ENCODE data around the gene TMEM135.
"Not testable (repeated sequence)": the region's sequence is repeated elsewhere in the genome, so short reads cannot be mapped to it uniquely, and the experiment has no call there.

The TMEM135 gene

DNA sequence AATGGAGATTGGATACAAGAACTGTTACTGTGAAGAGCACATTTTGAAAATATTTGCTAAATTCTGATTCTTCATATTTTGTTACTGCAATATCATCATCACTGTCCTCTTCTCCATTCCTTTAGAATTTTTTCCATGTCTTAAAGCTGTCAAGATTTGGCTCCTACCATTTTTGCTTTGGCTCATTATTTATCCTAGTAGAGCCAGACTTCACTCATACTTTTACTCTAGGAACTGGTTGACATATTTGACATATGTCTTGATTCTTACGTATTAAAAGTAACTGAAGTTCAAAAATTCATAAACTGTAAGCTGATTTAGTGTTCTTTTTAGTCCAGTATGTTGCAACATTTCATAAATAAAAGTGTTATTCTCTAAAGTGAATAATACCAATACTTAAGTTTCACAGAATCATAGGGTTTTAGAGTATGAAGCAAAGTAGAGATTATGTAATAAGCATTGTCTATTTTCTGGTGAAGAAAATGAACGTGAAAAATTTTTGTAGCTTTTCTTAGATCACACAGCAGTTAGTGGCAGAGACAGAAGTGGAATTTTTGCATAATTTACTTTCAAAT, 225.6 kb downstream of the TMEM135 start:
- no peak for DNase-seq

DNA sequence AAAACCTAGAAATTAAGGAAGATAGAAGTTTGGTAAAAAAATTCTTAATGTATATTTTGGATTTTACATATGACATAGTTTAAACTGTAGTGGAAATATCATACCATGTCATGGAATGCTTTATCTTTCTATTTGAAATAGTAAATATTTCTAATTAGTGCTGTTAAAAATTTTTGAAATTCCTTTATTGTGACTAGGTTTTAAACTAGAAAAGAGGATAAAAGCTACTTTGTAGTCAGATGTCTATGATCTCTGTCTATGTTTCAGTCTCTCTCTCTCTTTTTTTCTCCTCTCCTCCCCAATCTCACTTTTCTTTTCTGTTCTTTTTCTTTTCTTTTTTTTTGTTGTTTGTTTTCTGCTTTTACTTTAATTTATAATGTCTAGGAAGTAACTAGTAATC, 226.2 kb downstream of the TMEM135 start:
- DNase-seq, result peak; percentile 42

DNA sequence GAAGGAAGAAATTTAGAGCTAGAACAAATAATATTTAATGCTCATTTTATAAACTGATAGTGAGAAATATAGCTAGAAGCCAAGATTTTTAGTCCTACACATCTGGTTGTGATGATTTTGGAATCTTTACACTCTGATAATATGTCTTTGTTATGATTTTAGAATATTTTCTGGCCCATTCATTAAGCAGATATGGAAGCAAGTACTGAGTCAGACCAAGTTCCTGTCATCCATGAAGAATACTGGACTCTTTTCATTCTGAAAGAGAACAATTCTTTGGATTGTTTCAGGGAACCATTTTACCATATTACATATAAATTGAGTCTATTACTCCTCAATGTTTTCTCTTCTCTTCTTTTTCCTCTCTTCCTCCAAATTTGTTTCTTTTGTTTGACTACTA, 227.4 kb downstream of the TMEM135 start:
- DNase-seq, result peak; percentile 77

DNA sequence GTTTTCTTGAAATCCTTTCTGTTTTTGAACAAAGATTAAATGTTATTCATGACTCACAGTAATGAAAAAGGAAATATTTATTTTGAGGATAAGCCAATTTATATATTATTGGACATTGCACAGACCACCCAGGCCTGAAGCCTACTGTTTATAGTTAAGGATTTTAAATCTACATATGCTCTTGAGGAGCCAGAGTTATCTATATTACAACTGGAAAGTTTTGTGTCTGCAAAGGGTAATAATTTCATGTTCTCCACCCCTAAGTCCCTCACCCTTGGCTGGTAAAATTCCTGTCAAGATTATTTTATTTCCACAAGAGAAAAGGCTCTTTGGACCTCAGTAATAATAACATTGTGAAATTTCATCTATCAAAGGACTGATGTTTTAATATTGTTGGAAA, 228.2 kb downstream of the TMEM135 start:
- peak; percentile 50 for DNase-seq

DNA sequence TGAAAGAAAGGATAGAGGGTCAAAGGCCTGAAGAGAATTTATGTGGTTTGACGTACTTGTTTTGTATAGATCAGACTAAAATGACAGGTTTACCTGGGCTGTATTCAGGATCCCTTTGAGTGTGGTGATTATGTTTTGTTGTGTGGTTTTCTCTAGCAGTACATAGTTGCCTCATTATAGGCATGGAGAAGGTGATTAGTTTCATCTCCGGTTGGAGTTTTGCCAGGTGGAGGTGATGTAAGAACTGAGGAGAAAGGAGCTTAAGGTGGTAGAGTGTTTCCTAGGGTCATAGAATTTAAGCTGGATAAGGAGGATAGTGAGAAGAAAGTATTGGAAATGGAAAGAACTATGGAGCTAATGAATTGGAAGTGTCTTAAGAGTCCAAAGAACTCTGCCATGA, 229.0 kb downstream of the TMEM135 start:
- no peak for DNase-seq

DNA sequence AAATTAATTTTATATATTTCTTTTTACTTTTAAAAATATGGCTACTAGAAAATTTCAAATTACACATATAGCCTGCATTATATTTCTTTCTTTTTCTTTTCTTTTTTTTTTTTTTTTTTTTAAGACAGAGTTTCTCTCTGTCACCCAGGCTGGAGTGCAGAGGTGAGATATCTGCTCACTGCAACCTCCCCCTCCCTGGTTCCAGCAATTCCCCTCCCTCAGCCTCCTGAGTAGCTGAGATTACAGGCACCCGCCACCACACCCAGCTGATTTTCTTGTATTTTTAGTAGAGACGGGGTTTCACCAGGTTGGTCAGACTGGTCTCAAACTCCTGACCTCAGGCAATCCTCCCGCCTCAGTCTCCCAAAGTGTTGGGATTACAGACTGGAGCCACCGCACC, 234.2 kb downstream of the TMEM135 start:
- not testable (repeated sequence) for DNase-seq

DNA sequence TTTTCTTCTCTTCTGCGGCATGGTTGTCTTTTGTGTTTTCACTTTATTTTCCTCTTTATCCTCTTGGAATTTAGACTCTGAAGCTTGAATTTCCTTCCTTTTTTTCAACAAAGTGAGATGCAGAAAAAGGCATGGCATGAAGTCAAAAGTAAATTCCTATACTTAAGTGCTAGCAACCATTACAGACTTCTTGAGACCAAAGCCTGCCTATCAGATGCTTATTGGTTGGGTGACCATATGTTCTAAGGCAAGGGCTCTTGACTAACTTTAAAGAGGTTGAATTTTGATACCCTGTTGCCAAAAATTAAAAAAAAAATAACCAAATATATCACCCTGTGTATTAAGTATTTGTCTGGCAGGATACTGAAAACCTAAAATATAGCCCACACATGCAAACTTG, 237.4 kb downstream of the TMEM135 start:
- DNase-seq, result no peak

DNA sequence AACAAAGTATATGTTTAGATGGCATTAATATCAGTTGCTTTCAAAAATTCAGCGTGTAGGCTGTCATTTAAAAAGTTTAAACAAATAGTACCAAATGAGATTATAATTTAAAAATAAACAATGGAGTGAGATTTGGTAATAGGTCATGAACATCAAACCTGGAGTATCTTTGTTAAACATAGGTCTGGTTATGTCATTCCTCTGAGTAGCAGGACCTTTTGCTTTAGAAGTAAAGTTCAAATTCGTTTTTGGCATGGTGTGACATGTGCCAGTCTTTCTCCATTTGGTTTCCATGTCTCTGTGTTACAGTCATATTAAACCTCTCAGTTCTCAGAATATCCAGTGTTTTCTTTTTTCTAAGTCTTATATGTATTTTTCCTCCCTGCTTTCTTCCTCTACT, 242.4 kb downstream of the TMEM135 start:
- no peak for DNase-seq

DNA sequence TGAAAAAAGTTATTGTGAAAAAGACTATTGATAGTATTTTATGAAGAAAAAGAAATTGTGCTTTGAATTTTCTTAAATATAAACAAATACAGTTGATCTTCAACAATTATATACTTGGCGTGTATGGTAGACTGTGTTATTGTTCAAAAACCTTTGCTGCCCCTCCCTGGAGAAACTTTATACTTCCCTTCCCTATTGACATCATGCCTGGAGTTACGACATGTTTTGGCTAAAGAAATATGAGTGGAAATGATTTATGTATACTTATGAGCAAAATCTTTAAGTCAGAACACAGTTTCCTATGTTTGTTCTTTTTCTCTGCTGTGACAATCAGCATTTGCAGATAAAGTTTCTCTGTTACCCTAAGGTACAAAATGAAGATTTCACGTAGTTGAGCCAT, 243.8 kb downstream of the TMEM135 start:
- DNase-seq, result peak; percentile 65

DNA sequence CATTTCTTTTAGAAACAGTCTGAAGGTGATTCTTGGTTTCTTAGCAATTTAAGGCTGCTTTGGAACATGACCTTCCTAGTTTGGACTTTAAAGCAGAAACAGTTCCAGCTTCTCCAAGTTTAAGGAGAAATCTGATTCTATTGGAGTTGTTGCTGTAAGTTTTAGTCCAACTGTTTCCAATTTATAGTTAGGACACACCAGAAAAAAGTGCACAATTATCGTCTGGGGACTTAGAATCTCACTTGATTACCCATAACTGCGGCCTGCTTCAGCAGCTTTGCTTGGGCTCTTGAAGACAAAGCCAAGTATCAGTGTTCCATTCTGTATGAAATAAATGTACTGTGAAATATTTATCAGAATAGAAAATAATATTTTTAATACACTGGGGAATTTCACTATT, 246.6 kb downstream of the TMEM135 start:
- no peak for DNase-seq

DNA sequence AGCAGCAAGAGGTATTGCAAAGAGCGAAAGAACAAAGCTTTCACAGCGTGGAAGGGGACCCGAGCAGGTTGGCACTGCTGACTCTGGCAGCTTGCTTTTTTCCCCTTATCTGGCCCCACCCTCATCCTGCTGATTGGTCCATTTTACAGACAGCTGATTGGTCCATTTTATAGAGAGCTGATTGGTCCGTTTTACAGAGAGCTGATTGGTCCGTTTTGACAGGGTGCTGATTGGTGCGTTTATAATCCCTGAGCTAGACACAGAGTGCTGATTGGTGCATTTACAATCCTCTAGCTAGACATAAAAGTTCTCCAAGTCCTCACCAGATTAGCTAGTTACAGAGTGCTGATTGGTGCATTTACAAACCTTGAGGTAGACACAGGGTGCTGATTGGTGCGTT, 247.9 kb downstream of the TMEM135 start:
- DNase-seq, result not testable (repeated sequence)

DNA sequence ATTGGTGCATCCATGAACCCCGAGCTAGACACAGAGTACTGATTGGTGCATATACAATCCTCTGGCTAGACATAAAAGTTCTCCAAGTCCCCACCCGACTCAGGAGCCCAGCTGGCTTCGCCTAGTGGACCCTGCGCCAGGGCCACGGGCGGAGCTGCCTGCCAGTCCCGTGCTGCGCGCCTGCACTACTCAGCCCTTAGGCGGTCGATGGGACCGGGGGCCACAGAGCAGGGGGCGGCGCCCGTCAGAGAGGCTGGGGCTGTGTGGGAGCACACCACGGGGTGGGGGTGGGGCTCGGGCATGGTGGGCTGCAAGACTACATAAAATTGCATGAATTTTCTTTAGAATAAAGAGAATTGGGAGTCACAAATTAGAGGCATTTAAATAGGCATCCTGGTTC, 248.6 kb downstream of the TMEM135 start:
- no peak for DNase-seq

DNA sequence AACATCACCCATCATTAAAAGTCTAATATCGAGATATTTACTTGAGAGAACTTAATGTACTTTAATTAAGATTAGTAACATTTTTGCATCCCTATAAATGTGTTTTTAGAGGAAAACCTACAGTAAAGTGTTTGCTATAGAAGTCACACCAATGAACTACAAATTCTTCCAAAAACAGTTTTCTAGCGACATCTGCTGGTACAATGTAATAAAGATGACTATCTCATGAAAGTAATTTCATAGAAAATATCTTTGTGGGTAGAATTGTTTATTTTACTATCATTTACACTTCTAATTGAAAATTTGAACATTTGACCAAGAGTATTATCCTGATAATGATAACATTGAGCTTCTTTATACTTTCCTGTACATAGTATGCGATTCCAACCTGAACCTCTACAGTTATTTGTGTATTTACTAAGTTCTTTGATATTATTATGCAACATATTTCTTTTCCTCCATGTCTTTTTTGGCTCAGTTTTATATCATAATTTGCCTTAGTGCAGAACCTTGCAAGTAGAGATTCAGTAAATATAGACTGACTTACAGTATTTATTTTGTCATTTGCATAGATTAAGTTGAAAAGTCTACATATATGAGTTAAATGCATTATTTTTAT, 252.7 kb downstream of the TMEM135 start:
- DNase-seq, result peak; percentile 66

DNA sequence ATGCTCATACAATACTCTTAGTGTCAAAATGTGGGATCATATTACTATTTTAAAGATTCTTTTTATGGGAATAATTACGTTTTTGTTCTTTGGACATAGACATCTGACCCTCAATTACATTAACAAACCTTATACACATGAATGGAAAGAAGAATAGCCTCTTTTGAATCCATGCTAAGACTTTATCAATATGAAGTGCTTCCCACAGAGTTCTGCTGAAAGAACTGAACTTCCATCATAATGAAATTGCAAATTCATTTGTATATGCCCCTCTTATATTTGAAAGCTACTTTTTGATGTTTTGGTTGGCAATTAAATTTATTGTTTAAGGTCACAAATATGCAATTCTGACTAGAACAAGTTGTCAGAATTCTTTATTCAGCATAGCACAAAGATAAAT, 254.9 kb downstream of the TMEM135 start:
- no peak for DNase-seq

DNA sequence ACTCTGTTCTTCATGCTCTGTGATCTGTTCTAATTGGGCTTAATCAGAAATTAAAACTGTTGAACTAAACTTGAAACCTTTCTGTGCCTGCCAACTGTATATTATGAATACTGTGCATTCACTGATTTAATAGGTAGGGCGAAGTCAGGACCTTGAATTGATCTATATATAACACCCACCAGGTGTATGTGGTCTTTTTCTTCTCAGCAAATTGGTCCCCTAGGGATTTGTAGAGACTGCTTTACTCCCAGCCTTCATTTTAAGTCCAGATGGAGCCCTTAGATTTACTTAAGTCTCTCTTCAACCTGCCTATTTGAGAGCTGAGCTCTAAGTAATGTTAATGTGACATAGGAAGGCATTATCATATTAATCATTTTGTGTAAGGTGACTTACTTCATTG, 257.5 kb downstream of the TMEM135 start:
- DNase-seq, result no peak

DNA sequence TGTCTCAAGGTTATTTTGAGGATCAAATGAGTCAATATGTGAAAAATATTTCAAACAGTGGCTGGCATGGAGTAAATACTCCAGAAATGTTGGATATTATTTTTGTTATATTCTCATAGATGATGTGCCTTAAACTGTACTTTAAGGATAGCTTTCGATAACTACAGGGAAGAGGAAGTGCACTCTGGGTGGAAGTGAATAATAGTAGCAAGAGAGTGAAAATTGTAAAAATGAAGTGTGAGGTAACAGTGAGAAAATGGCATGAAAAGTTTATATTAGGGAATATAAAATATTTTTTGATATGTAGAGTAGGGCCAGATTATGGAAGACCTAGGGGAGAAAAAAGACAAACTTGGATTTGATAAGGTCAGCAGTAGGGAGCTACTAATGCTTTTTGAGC, 258.9 kb downstream of the TMEM135 start:
- no peak for DNase-seq

DNA sequence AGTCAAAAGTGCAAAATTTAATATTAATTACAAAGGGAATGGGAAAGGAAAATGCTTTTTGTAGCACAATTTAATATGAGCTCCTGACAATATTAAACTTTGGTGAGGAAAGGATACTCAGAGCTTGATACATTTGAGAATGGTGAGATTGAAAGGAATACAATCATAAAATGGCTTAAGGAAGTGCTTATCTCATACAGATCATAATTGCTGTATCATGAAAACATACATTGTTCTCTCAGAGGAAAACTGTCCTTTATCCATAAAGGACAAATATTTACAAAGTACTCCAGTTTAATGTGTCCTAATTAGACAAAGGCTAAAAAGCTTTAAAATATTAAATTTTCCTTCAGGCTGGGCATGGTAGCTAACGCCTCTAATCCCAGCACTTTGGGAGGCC, 260.4 kb downstream of the TMEM135 start:
- DNase-seq, result no peak

DNA sequence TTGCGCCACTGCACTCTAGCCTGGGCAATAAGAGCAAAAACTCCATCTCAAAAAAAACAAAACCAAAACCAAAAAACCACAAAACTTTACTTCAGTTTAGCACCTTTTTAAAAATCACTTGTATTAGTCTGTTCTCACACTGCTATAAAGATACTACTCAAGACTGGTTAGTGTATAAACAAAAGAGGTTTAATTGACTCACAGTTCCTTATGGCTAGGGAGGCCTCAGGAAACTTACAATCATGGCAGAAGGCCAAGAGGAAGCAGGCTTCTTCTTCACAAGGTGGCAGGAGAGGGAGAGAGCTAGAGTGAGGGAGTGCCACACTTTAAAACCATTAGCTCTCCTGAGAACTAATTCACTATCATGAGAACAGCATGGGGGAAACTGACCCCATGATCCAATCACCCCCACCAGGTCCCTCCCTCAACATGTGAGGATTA, 261.3 kb downstream of the TMEM135 start:
- no peak for DNase-seq

DNA sequence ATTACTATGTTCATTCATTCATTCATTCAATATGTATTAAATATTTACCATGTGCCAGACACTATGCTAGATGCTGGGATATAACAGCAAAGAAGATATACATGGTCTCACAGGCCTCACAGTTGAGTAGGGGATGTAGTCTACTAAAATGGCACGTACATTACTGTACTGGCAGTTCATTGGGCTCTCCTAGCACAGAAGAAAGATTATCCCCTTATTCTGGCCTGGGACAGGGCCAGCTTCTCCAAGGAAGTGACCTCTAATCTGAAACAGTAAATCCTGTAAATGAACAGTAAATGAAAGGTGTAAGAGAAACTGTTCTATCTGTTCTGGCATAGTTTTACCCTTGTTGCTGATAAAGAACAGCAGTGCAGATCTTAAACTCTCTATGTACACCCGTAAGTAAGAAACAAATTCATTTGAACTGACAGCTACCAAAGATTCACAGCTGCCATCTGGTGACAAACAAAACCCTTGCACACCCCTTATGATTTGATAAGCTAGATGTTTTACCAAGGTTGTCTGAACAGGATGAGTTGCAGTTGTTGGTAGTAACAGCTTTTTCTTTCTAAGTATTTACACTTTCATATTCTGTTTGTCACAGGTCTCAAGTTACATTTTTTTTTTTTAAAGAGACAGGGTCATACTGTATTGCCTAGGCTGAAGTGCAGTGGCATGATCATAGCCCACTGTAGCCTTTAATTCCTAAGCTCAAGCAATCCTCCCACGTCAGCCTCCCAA, 263.1 kb downstream of the TMEM135 start:
- no peak for DNase-seq

DNA sequence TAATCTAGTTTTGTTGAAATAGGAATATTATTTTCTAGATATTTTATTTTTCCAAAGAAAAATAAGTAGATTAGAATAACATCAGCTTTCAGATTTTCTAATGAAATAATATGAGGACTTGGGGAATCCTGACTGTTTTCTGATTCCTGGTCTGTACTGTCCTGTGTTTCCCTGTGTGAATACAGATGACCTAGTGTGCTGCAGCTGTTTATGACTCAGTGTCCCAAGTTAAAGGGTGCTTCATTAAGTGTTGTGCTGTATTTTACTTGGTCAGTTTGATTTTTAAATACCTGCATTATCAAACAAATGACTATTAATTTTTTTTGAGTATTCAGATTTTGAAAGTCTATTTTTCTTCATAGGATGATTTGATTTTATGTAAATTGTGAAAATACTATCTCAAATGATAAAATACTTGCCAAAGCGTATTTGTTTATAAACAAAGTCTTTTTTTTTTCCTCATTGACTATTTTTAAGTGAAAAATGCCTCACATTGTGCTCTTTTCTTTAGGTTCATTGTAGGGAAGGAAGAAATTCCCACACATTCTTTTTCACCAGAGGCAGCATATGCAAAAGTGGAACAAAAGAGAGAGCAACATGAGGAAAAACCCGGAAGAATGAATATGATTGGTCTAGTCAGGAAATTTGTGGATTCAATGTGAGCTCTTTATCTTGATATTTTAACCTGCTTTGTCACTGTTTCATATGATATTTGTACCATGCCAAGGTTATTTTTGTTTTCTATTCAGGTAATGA, 264.2 kb downstream of the TMEM135 start:
- no peak for DNase-seq

DNA sequence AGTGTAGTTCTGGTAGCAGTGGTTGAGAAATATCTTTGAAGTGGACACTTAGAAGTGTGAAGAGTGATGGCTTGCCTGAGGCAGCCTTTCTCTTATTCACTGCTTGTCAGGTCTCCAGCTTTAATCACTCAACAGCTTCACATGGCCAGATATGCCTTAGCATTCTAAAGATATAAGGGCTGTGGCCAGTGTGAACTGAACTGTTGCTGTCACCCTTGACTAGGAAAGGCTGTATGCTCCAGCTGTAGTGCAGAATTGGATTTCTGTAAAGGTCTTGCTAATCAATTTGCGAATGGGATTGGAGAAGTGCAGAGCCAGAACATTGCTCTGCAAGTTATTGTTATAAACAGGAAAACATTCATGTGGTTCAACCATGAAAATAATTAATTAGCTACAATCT, 266.7 kb downstream of the TMEM135 start:
- no peak for DNase-seq

DNA sequence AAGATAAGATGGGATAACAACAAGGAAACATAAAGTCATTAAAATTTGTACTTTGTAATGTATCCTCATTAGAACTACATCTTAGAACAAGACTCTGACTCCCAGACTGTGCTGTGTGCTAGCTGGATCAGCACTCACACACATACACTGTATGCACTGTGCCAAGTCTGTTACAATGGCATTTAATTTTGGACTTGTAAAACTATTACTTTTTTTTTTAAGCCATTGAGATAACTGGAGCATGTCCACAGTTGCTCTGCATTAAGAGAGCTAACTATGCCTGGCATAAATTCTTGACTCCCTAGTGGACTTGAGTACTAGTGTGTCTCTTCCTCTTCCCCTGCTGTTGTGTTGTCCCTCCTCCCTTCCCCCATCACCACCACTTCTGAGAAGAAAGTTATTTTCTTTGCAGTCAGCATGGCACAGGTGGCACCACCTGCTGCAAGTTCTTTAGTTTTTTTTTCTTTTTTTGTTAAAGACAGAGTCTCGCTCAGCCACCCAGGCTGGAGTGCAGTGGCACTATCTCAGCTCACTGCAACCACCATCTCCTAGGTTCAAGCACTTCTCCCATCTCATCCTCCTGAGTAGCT, 268.6 kb downstream of the TMEM135 start:
- DNase-seq, result no peak

DNA sequence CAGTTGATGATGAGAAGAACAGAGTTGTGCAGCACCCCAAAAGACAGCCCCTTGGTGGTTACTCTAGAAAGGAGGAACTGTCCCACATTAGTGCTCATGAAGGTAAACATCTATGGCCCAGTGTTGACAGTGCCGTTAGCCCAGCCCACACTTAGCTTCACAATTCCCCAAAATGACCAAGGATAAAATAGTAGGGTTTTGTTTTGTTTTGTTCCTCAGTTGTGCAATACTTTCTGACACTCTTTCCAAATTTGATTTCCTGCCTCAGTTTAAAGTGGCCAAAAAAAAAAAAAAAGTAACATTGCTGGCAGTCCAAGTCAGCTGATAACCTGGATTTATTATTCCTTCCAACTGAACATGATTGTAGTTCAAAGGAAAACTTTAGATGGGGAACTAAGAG, 269.4 kb downstream of the TMEM135 start:
- DNase-seq, result no peak

Data from fibroblast of skin of back (primary cell).